Motor neuron (in vitro differentiated cells): Measurements from ENCODE around the gene RNU5D-1. TPM values are rescaled to one million over a fixed set of nuclear protein-coding genes. Genes with fewer than 3 reads are reported as not detected.
A peak's percentile ranks its signal among the peaks of the same experiment; 100 is the strongest.
"Not testable (repeated sequence)": the region's sequence is repeated elsewhere in the genome, so short reads cannot be mapped to it uniquely, and the experiment has no call there.

Source experiments
- ATAC-seq, 8 experiments: fragments of 200-7000 bp; cut with Tn5 transposase; replicated peaks in 6 of 8; 2 replicates each; pipeline ENCODE4 v1.8.0; 2021; ENCODE audit warnings: mild to moderate bottlenecking in 8 of 8, moderate library complexity in 8 of 8
- H3K27ac ChIP-seq, 2 donors: fragments of 250-450 bp; sonication (Bioruptor Pico); 2 replicates each; pipeline ENCODE4 v1.9.0; 2021; ENCODE audit warnings: antibody characterized with exemption in 2 of 2, mild to moderate bottlenecking in 2 of 2, moderate library complexity in 1 of 2
- H3K4me1 ChIP-seq, 2 donors: fragments of 250-450 bp; sonication (Bioruptor Pico); replicated peaks in 1 of 2; 2 replicates each; pipeline ENCODE4 v1.6.1; 2021; ENCODE audit warnings: antibody characterized with exemption in 2 of 2, mild to moderate bottlenecking in 2 of 2, moderate library complexity in 1 of 2
- H3K4me3 ChIP-seq, 5 donors: fragments of 250-450 bp; sonication (Bioruptor Pico); 2 replicates each; pipeline ENCODE4 v1.9.0; 2021; ENCODE audit warnings: antibody characterized with exemption in 5 of 5, mild to moderate bottlenecking in 5 of 5, moderate library complexity in 4 of 5
- WGBS, 10 experiments: fragments of 450-650 bp; shearing (Covaris generic); methylation state at CpG; one replicate each; pipeline ENCODE4 v1.0.0; 2022; 5-methylcytosine and 5-hydroxymethylcytosine counted together
- in situ Hi-C, 9 experiments: fragments of 400-800 bp; cut with MboI; loops; one replicate each; pipeline ENCODE4 v1.15.0; 2021; ENCODE audit warnings: low sequenced_read_pairs in 9 of 9, low pct_unique_long_range_greater_than_20kb in 2 of 9; ENCODE audit not compliant: unreplicated experiment in 9 of 9
- total RNA-seq, 8 experiments: library from RNA; unstranded; fragments of 300-600 nt; gene quantifications; 2 replicates each; pipeline versions ENCODE4 v1.2.3 to v1.2.4, GENCODE V29; 2022

RNU5D-1 gene
- total RNA-seq, 8 experiments from 2014 or later = under 0.01 TPM; not detected in 4

DNA sequence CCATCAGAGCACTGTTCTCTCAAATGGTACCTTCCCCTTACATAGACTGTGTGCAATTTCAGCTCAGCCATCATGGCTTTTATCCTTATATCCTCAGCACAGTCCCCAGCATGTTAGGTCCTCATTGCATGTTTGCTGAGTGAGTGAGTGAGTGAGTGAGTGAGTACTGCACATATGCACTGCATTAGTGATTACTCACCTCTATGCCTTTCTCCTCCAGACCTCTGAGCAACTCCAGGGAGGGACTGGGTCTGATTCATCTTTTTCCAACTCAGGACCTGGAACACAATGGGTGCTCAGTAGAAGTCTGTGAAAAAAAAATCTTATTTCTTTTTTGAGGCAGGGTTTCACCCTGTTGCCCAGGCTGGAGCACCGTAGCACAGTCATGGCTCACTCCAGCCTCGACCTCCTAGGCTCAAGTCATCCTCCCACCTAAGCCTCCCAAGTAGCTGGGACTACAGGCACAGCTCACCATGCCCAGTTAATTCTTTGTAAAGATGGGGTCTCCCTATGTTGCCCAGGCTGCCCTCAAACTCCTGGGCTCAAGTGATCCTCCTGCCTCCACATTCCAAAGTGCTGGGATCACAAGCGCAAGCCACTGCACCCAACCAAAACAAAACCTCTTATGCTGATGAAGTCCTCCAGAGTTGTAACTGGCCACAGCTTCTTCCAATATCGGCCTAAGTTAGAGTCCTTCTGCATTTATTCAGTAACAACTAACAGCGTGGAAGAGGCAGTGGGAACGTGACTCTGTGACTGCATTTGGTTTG, 23.7 kb downstream of the RNU5D-1 start:
- in situ Hi-C loops = no loop called here
- ATAC-seq = peak in 7 of 8 experiments; percentile 35 to 89 (median 71)
- Histone ChIP-seq H3K4me3 (no peak overlapping the region), H3K27ac (no peak overlapping the region), H3K4me1 (no peaks in the 10 kb centered on the region)
- WGBS, 10 experiments = 0 to 100% (median 85%) methylated on average over 1 to 5 of the region's 6 CpGs

DNA sequence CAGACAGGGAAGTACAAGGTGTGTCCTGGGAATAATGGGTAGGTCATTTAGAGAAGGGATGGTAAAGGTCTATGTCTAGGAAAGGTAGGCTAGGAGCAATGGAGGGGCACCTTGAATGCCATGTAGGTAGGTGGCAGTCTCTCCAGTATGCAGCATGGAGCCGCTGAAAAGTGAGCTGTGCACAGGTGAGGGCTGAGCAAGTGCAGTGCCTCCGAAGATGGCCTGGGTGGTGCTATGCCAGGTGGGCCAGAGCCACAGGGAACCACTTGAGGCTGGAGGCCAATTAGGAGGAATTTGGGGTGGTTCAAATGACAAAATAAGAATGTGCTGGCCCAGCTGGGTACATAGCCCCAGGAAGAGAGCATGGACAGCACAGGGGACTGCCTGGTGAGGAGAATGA, 25.0 kb downstream of the RNU5D-1 start:
- Histone ChIP-seq H3K27ac (no peak overlapping the region), H3K4me1 (no peaks in the 10 kb centered on the region), H3K4me3 (no peak overlapping the region)
- WGBS, 10 experiments = 71 to 100% (median 81%) methylated on average over 1 to 2 of the region's 2 CpGs; no CpG with 5 or more reads in 7 of the 10 experiments
- ATAC-seq = no peak
- in situ Hi-C loops = no loop called here

DNA sequence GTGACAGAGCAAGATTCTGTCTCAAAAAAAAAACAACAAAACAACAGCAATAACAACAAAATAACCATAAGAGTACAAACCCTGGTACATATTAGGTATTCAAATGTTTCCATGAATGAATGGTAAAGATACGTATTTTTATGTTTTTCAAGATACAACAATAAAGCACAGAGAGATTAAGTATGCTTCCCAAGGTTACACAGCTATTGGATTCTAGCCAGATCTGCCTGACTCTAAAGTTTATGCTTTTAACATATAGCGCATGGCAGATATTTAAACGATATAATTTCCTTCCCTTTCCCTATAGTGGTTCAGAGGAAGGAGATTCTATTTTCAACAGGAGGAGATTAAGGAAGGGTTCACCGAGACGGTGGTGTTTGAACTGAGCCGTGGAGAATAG, 25.5 kb downstream of the RNU5D-1 start:
- ATAC-seq = no peak
- in situ Hi-C loops = no loop called here
- no peak overlapping the region for H3K27ac ChIP-seq
- 63 to 94% (median 84%) methylated on average over 3 to 6 of the region's 6 CpGs for WGBS, 10 experiments
- no peaks in the 10 kb centered on the region for H3K4me1 ChIP-seq
- no peak overlapping the region for H3K4me3 ChIP-seq

DNA sequence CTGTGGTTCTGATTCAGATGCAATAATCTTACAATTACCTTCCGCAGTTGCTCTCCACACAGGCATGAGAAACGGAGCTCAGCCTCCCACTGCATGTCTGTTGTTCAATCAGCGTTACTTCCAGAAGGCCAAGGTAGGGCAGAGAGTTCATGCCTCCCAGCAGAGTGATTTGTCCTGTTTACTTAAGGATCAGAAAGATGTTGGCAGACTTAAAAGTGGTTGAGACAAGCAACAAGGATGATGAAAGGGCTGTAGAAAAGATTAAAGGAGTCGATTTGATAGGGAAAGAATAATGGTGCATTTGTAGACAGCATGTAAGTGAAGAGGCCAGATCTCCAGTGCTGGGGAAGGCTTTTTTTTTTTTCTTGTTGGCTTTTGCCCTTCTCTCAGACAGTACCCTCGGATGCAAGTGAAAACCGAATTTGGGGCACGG, 29.8 kb downstream of the RNU5D-1 start:
- in situ Hi-C loops = no loop called here
- WGBS, 10 experiments = 33 to 83% (median 64%) methylated on average over 1 to 7 of the region's 7 CpGs
- Histone ChIP-seq H3K4me3 (no peak overlapping the region), H3K27ac (no peak overlapping the region), H3K4me1 (no peaks in the 10 kb centered on the region)
- no peak for ATAC-seq

DNA sequence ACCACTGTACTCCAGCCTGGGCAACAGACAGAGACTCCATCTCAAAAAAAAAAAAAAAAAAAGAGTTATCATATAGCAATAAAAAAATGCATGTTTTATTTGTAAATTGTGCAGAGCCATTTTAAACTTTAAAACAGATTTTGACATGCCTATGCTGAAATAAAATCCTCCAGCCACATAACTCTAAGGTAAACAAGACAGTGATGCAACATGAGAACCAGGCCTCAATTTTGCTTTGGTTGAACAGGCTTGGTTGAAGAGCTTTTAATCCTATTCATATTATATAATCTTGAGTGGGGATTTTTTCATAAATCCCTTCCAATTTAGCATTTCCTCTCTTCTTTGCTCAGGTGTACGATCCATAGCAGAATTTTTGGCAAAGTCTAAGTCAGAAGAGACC, 30.4 kb downstream of the RNU5D-1 start:
- in situ Hi-C loops = no loop called here
- Histone ChIP-seq H3K4me3 (no peak overlapping the region), H3K27ac (no peak overlapping the region), H3K4me1 (no peaks in the 10 kb centered on the region)
- 40 to 91% (median 67%) methylated on average over 1 of the region's 1 CpG; no CpG with 5 or more reads in 3 of the 10 experiments for WGBS, 10 experiments
- no peak for ATAC-seq

DNA sequence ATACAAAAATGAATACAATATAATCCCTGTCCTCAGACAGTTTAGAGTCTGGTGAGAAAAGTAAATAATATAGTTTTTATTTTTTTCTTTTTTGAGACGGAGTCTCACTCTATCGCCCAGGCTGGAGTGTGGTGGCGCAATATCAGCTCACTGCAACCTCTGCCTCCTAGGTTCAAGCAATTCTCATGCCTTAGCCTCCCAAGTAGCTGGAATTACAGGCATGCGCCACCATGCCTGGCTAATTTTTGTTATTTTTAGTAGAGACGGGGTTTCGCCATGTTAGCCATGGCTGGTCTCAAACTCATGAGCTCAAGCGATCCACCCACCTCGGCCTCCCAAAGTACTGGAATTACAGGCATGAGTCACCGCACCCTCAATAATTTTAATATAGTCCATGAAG, 31.6 kb downstream of the RNU5D-1 start:
- ATAC-seq, in situ Hi-C loops, H3K4me3 ChIP-seq, H3K4me1 ChIP-seq, H3K27ac ChIP-seq: not testable (repeated sequence)
- WGBS, 10 experiments = 60 to 96% (median 83%) methylated on average over 3 to 9 of the region's 9 CpGs; no CpG with 5 or more reads in 3 of the 10 experiments

DNA sequence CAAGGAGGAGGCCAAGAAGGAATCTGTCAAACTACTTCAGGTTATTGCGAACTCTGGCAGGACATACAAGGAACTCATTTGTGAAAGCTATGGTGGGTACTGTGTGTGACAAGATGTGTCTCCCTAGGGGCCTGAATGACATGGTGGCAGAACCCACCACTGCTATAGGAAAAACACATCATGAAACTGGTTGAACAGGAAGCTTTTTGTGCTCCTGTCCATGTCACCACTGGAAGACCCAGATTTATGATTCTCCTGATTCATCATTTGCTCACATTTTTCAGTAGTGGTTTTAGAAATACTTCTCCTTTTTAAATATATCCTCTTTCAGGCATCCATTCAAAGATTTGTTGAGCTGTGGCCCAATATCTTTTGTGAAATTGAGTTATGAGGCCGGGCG, 32.8 kb downstream of the RNU5D-1 start:
- Histone ChIP-seq H3K27ac (no peak overlapping the region), H3K4me3 (no peak overlapping the region), H3K4me1 (no peaks in the 10 kb centered on the region)
- ATAC-seq = no peak
- in situ Hi-C loops = no loop called here
- 92 to 100% (median 97%) methylated on average over 2 to 3 of the region's 3 CpGs; no CpG with 5 or more reads in 6 of the 10 experiments for WGBS, 10 experiments

DNA sequence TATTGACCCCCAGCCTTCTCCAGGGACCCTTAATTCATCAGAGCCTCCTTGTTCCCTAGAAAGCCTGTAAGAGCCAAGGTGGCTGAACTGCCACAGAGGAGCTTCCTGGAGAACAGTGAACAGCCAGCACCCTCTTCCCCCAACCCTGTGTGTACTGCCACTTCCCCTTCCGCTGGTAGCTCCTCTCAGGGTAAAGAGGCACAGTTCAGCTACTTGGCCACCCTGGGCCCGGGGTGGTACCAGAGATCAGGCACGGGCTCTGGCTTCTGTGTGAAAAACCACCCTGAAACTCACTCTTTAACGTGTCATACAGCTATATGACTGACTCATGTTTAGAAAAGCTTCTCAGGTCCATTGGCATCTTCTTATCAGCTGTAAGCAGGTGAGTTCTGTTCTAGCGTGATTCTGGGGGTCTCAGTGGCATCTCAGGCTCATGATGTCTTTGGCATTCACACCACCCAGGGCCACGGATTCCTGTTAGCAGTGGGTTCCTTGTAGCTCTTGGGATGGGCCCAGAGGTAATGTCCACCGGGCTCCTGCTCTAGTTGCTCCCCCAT, 34.1 kb downstream of the RNU5D-1 start:
- ATAC-seq = no peak
- WGBS, 10 experiments = 43 to 97% (median 65%) methylated on average over 1 to 6 of the region's 7 CpGs; no CpG with 5 or more reads in 2 of the 10 experiments
- Histone ChIP-seq H3K4me3 (no peak overlapping the region), H3K27ac (no peak overlapping the region), H3K4me1 (no peaks in the 10 kb centered on the region)
- in situ Hi-C loops = no loop called here

DNA sequence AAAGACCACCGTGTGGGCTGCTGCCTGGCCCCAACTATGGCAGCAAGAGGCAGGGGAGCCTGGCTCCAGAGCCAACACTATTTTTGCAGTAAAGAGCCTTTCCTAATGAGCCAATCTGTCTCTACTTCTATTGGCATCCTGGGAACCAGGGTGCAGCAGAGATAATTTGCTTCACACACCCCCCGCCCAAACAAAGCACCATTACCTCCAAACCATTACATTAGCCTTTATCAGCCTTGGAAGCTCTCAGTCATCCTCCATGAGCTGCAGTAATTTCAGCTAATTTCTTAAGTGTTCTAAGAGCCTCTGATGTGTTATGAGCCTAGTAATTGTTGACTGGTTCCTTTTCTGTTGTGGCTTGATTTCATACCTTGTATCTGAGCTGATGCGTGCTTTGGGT, 34.9 kb downstream of the RNU5D-1 start:
- WGBS, 10 experiments = 47 to 100% (median 90%) methylated on average over 1 to 3 of the region's 3 CpGs; no CpG with 5 or more reads in 1 of the 10 experiments
- no peak for ATAC-seq
- H3K4me3 ChIP-seq = no peak overlapping the region
- in situ Hi-C loops = no loop called here
- H3K4me1 ChIP-seq = no peaks in the 10 kb centered on the region
- H3K27ac ChIP-seq = no peak overlapping the region

DNA sequence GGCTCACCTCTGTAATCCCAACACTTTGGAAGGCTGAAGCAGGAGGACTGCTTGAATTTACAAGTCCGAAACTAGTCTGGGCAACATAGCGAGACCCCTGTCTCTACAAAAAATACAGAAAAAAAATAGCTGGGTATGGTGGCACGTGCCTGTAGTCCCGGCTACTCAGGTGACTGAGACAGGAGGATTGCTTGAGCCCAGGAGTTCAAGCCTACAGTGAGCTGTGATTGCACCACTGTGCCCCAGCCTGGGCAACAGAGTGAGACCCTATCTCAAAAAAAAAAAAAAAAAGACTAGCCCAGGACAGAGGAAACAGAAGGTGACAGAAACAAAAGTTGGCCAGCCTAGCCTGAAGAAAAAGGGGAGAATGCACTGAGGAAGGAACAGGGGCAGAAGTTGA, 35.3 kb downstream of the RNU5D-1 start:
- Histone ChIP-seq H3K27ac (no peak overlapping the region), H3K4me1 (no peaks in the 10 kb centered on the region), H3K4me3 (no peak overlapping the region)
- in situ Hi-C loops = no loop called here
- ATAC-seq = no peak
- WGBS, 10 experiments = 71 to 100% (median 81%) methylated on average over 2 to 4 of the region's 4 CpGs; no CpG with 5 or more reads in 1 of the 10 experiments

DNA sequence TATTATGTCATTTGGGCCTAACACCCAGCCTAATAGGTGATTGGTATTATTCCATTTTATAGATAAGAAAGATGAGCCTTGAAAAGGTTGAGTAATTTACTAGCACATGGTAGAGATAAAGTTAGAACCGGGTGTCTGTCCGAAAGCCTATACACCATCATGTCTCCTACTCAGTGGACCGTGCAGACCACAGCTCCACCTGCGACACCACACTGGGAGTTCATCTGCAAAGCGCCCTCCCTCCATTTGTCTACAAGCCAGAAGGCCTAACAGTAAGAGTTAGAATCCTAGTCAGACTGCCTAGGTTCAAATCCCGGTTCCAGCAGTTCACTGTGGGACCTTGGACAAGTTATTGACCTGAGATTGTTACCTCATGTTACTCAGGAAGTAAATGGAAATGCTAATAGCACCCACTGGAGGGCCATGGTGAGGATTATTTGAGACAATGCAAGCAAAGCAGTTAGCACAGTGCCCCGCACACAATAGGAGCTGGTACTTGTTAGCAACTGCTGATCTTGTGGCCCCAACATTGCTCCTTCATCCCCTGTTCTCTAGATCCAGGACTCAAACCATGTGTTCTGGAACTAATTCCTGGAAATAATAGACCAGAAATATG, 36.0 kb downstream of the RNU5D-1 start:
- 80 to 100% (median 90%) methylated on average over 1 to 7 of the region's 7 CpGs; no CpG with 5 or more reads in 1 of the 10 experiments for WGBS, 10 experiments
- in situ Hi-C loops = no loop called here
- Histone ChIP-seq H3K27ac (no peak overlapping the region), H3K4me1 (no peaks in the 10 kb centered on the region), H3K4me3 (no peak overlapping the region)
- no peak for ATAC-seq

DNA sequence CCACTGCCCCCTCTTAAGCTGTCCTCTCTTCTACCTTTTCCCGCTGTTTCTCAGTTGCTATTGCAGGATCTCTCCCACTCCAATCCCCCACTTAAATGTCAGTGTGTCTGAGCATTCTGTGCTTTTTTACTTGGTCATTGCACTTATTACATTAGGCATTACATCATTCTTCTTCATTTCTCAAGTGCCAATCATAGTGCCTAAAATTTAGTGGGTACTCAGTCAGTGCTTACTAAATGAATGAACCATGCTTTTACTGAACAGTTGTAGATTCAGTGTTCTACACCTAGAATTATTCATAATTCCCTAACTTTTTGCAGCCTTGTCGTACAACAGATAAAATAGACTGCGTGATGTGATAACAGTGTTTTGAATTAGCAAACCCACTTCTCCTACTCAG, 37.1 kb downstream of the RNU5D-1 start:
- H3K27ac ChIP-seq = no peak overlapping the region
- WGBS, 10 experiments = 86 to 100% (median 96%) methylated on average over 2 to 3 of the region's 3 CpGs
- no peak for ATAC-seq
- in situ Hi-C loops = no loop called here
- peaks cover 5 to 11% of the 10 kb centered on the region in 2 donors for H3K4me1 ChIP-seq
- H3K4me3 ChIP-seq = no peak overlapping the region

DNA sequence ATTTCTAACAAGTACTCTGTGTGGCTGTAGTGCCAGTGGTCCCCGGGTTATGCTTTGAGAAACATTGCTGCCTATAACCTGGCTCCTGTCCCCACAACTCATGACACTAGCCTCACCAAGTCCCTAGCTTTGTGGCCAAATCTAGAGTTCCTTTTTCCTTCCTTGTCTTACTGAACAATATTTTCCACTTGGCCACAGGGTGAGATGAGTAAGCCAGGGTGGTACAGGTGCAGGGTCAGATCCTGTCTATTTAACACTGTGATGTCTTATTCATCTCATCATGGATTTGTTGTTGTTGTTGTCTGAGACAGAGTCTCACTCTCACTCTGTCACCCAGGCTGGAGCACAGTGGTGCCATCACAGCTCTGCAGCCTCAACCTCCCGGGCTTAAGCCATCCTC, 37.8 kb downstream of the RNU5D-1 start:
- no peak for ATAC-seq
- in situ Hi-C loops = no loop called here
- H3K4me3 ChIP-seq = no peak overlapping the region
- H3K4me1 ChIP-seq = peaks cover 5 to 18% of the 10 kb centered on the region in 2 donors
- no peak overlapping the region for H3K27ac ChIP-seq
- WGBS, 10 experiments = 60 to 100% (median 86%) methylated on average over 1 to 2 of the region's 2 CpGs; no CpG with 5 or more reads in 3 of the 10 experiments
